Activated CD4-positive, alpha-beta T cell treated with anti-CD3 and anti-CD28 coated beads for 48 hours (primary cell): ENCODE measurements around the gene NR1D2.

Source experiments
- DNase-seq: peaks from one replicate; pipeline ENCODE4 v3.0.0-alpha.2; 2020

Gene NR1D2

GRCh38 chr3:23968463-23969184, 23.5 kb downstream of the NR1D2 start:
- DNase-seq, result no peak

- DNase-seq, result no peak
Measured at GRCh38 chr3:23969393-23969792, 24.3 kb downstream of the NR1D2 start.

- no peak for DNase-seq
Measured at GRCh38 chr3:23971684-23972083, 26.6 kb downstream of the NR1D2 start.

GRCh38 chr3:23976555-23976954, 31.5 kb downstream of the NR1D2 start:
- no peak for DNase-seq

- no peak for DNase-seq
Measured at GRCh38 chr3:23979569-23979968, 34.5 kb downstream of the NR1D2 start.

GRCh38 chr3:23981136-23981535, 36.0 kb downstream of the NR1D2 start:
- no peak for DNase-seq

GRCh38 chr3:23981955-23982354, 36.9 kb downstream of the NR1D2 start:
- DNase-seq, result no peak

GRCh38 chr3:23984934-23985333, 39.8 kb downstream of the NR1D2 start:
- no peak for DNase-seq

GRCh38 chr3:23985747-23986544, 40.9 kb downstream of the NR1D2 start:
- DNase-seq, result no peak

- DNase-seq, result no peak
Measured at GRCh38 chr3:23987356-23987755, 42.3 kb downstream of the NR1D2 start.

- no peak for DNase-seq
Measured at GRCh38 chr3:23991306-23991682, 46.2 kb downstream of the NR1D2 start.

GRCh38 chr3:23991683-23992628, 46.9 kb downstream of the NR1D2 start:
- DNase-seq, result no peak

GRCh38 chr3:23993556-23994243, 48.6 kb downstream of the NR1D2 start:
- DNase-seq, result no peak

- no peak for DNase-seq
Measured at GRCh38 chr3:23994244-23994569, 49.1 kb downstream of the NR1D2 start.

GRCh38 chr3:23995219-23995618, 50.1 kb downstream of the NR1D2 start:
- DNase-seq, result no peak

- DNase-seq, result no peak
Measured at GRCh38 chr3:23996095-23996524, 51.0 kb downstream of the NR1D2 start.

- peak; percentile 85 for DNase-seq
Measured at GRCh38 chr3:23999012-23999641, 54.0 kb downstream of the NR1D2 start.

GRCh38 chr3:24002129-24002528, 57.0 kb downstream of the NR1D2 start:
- DNase-seq, result no peak

- DNase-seq, result no peak
Measured at GRCh38 chr3:24003466-24003865, 58.4 kb downstream of the NR1D2 start.

GRCh38 chr3:24004171-24004938, 59.3 kb downstream of the NR1D2 start:
- DNase-seq, result peak; percentile 40

GRCh38 chr3:24005669-24006068, 60.6 kb downstream of the NR1D2 start:
- DNase-seq, result no peak
